HCT116 (cell line): ENCODE measurements around the gene ZNF396.

ENCODE experiments used
- CTCF ChIP-seq, 3 experiments: fragments of 200-600 bp in 1 of 3; sonication (generic) in 1 of 3; IDR thresholded peaks in 2 of 3; conservative IDR thresholded peaks in 1 of 3; 2 replicates each; pipeline ENCODE4 v1.5.1; 2012 to 2017; ENCODE audit warnings: low read depth in 2 of 3, low read length in 2 of 3, antibody characterized with exemption in 1 of 3, borderline replicate concordance in 1 of 3, control low read depth in 1 of 3, mild to moderate bottlenecking in 1 of 3, mixed read lengths in 1 of 3, mixed run types in 1 of 3, moderate library complexity in 1 of 3; ENCODE audit not compliant: insufficient read depth in 1 of 3
- EZH2phosphoT487 ChIP-seq: fragments of 200-600 bp; IDR thresholded peaks from 2 replicates; pipeline ENCODE4 v1.6.1; 2018; ENCODE audit warnings: antibody characterized with exemption, borderline replicate concordance
- POLR2A ChIP-seq: IDR thresholded peaks from 2 replicates; pipeline ENCODE4 v1.7.0; 2011; ENCODE audit warnings: borderline replicate concordance; ENCODE audit not compliant: insufficient read depth, insufficient read length; ENCODE audit errors: extremely low read depth
- POLR2AphosphoS5 ChIP-seq: IDR thresholded peaks from 2 replicates; pipeline ENCODE4 v1.6.1; 2011; ENCODE audit warnings: mild to moderate bottlenecking, low read depth, low read length, moderate library complexity
- TCF7L2 ChIP-seq: IDR thresholded peaks from 2 replicates; pipeline ENCODE4 v1.7.0; 2011; ENCODE audit warnings: borderline replicate concordance, inconsistent platforms; ENCODE audit not compliant: insufficient read depth, insufficient read length; ENCODE audit errors: extremely low read depth
- ZFX ChIP-seq: fragments of 450-650 bp; IDR thresholded peaks from 2 replicates; pipeline ENCODE4 v1.6.1; 2017

DNA sequence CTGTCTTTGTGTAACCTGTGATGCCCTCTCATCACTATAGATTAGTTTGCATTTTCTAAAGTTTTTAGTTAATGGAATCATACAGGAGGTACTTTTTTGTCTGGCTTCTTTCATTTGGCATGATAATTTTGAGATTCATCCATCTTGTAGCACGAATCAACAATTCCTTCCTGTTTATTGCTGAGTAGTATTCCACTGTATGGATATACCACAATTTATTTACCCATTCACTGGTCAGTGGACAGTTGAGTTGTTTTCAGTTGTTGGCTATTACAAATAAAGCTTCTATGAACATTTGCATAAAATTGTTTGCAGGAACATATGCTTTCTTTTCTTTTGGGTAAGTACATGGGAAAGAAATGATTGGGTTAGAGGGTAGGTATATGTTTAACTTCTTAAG lies 40.1 kb upstream of the ZNF396 start:
- TF ChIP-seq POLR2A (no peak), EZH2phosphoT487 (no peak), CTCF (IDR thresholded peaks at IDR 0.05 in 2 of 3, conservative IDR thresholded peaks at IDR 0.05 in 1 of 3; ENCODE audit: borderline replicate concordance in 1 of 3, insufficient read depth in 1 of 3, low read depth in 2 of 3, low read length in 2 of 3) (no peak), POLR2AphosphoS5 (no peak), TCF7L2 (no peak), ZFX (no peak)
